Parathyroid adenoma (tissue), 2 donors: ENCODE measurements around the gene C20orf144.

ENCODE experiments used
- H2AFZ ChIP-seq: fragments of 300-600 bp; sonication (generic); one replicate; pipeline ENCODE4 v1.7.0; 2017; ENCODE audit warnings: antibody characterized with exemption, mild to moderate bottlenecking
- H3K27ac ChIP-seq: fragments of 300-600 bp; sonication (generic); one replicate; pipeline ENCODE4 v1.7.0; 2017
- H3K27me3 ChIP-seq: fragments of 300-600 bp; sonication (generic); one replicate; pipeline ENCODE4 v1.7.0; 2017; ENCODE audit warnings: low read length; ENCODE audit not compliant: control insufficient read depth, insufficient read depth
- H3K36me3 ChIP-seq: fragments of 300-600 bp; sonication (generic); one replicate; pipeline ENCODE4 v1.7.0; 2017; ENCODE audit warnings: low read length; ENCODE audit not compliant: control insufficient read depth, insufficient read depth
- H3K4me1 ChIP-seq: fragments of 300-600 bp; sonication (generic); one replicate; pipeline ENCODE4 v1.7.0; 2017; ENCODE audit warnings: control low read depth
- H3K4me2 ChIP-seq: fragments of 300-600 bp; sonication (generic); one replicate; pipeline ENCODE4 v1.7.0; 2017; ENCODE audit warnings: low read length
- H3K4me3 ChIP-seq: fragments of 300-600 bp; sonication (generic); one replicate; pipeline ENCODE4 v1.7.0; 2017; ENCODE audit warnings: low read depth, low read length
- H3K79me2 ChIP-seq: fragments of 300-600 bp; sonication (generic); one replicate; pipeline ENCODE4 v1.7.0; 2017; ENCODE audit warnings: control low read depth
- H3K9ac ChIP-seq: fragments of 300-600 bp; sonication (generic); one replicate; pipeline ENCODE4 v1.7.0; 2017; ENCODE audit warnings: mild to moderate bottlenecking
- H3K9me3 ChIP-seq: fragments of 300-600 bp; sonication (generic); one replicate; pipeline ENCODE4 v1.7.0; 2017; ENCODE audit warnings: low read length; ENCODE audit not compliant: control insufficient read depth
- TF ChIP-seq, protein P1 (sequence below): fragments of 300-600 bp; sonication (generic); IDR thresholded peaks from one replicate; pipeline ENCODE4 v1.7.0; 2017; ENCODE audit warnings: antibody characterized with exemption, mild to moderate bottlenecking
- donor health status: primary hyperparathyroidism.

C20orf144 gene

DNA sequence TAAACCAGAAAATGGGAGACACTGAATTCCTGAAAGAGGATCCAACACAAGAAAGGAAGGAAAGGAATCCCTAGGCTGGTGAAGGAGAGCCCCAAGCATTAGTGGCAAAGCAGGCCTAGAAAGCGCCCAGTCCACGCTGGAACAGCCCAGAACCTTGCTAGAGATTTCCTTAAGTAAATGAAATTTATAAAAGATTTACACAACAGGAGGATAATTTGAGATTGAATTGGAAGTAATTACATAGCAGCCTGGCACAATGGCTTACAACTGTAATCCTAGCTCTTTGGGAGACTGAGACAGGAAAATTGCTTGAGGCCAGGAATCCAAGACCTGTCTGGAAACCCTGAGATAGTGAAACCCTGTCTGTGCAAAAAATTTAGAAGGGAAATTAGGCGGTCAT, 26.8 kb upstream of the C20orf144 start:
- peaks cover 3% of the 10 kb centered on the region for H3K4me1 ChIP-seq
- H3K4me2 ChIP-seq: no peak overlapping the region
- H3K9ac ChIP-seq: no peak overlapping the region
- no peaks in the 10 kb centered on the region for H3K27me3 ChIP-seq
- no peaks in the 10 kb centered on the region for H3K79me2 ChIP-seq
- H2AFZ ChIP-seq: no peak overlapping the region
- H3K4me3 ChIP-seq: no peak overlapping the region
- H3K36me3 ChIP-seq: no peaks in the 10 kb centered on the region
- H3K9me3 ChIP-seq: no peaks in the 10 kb centered on the region
- no peak overlapping the region for H3K27ac ChIP-seq
- TF ChIP-seq, protein P1, sequence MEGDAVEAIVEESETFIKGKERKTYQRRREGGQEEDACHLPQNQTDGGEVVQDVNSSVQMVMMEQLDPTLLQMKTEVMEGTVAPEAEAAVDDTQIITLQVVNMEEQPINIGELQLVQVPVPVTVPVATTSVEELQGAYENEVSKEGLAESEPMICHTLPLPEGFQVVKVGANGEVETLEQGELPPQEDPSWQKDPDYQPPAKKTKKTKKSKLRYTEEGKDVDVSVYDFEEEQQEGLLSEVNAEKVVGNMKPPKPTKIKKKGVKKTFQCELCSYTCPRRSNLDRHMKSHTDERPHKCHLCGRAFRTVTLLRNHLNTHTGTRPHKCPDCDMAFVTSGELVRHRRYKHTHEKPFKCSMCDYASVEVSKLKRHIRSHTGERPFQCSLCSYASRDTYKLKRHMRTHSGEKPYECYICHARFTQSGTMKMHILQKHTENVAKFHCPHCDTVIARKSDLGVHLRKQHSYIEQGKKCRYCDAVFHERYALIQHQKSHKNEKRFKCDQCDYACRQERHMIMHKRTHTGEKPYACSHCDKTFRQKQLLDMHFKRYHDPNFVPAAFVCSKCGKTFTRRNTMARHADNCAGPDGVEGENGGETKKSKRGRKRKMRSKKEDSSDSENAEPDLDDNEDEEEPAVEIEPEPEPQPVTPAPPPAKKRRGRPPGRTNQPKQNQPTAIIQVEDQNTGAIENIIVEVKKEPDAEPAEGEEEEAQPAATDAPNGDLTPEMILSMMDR: no peak

DNA sequence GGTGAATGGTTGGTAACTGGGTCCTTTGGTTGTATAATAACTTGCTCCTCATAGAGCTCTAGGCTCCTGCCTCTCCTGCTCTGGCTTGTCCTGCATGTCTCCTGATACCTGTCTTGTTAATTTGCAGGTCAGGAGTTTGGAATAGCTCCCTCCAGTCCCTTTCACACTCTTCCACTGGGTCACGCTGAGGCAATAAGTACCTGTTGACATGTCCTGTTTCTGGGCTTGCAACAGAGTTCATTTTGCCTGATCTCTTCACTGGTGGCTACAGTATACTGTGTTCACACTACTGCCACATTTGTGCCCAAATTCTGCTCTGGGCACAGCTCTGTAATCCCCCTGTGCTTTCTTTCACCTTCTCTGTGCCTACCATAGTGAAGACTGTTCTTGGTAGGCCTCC, 25.4 kb upstream of the C20orf144 start:
- no peak overlapping the region for H3K4me3 ChIP-seq

DNA sequence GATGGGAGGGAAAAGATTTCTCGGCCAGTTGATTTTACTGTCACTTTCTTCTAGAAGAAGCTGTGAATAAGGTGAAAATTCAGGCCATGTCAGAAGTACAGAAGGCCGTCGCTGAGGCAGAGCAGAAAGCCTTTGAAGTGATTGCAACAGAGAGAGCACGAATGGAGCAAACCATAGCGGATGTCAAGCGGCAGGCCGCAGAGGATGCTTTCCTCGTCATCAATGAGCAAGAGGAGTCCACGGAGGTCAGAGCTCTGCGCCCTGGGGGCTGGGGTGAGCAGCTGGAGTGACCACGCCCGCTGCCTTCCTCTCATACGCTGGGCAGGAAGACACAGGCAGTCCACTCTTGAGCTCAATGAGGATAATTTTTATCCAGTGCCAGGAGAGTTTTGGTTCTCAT, 21.8 kb upstream of the C20orf144 start:
- TF ChIP-seq, protein P1: no peak
- H3K36me3 ChIP-seq: no peaks in the 10 kb centered on the region
- no peaks in the 10 kb centered on the region for H3K9me3 ChIP-seq
- H2AFZ ChIP-seq: no peak overlapping the region
- no peaks in the 10 kb centered on the region for H3K79me2 ChIP-seq
- no peak overlapping the region for H3K9ac ChIP-seq
- no peak overlapping the region for H3K4me3 ChIP-seq
- H3K4me1 ChIP-seq: peaks cover 3% of the 10 kb centered on the region
- no peak overlapping the region for H3K4me2 ChIP-seq
- no peak overlapping the region for H3K27ac ChIP-seq
- no peaks in the 10 kb centered on the region for H3K27me3 ChIP-seq

More for the DNA sequence above, 25.4 kb upstream of the C20orf144 start:
- no peaks in the 10 kb centered on the region for H3K36me3 ChIP-seq
- peaks cover 3% of the 10 kb centered on the region for H3K4me1 ChIP-seq
- no peaks in the 10 kb centered on the region for H3K9me3 ChIP-seq
- H3K4me2 ChIP-seq: no peak overlapping the region
- H3K79me2 ChIP-seq: no peaks in the 10 kb centered on the region
- H2AFZ ChIP-seq: no peak overlapping the region
- no peak overlapping the region for H3K9ac ChIP-seq
- no peaks in the 10 kb centered on the region for H3K27me3 ChIP-seq
- TF ChIP-seq, protein P1: no peak
- no peak overlapping the region for H3K27ac ChIP-seq

DNA sequence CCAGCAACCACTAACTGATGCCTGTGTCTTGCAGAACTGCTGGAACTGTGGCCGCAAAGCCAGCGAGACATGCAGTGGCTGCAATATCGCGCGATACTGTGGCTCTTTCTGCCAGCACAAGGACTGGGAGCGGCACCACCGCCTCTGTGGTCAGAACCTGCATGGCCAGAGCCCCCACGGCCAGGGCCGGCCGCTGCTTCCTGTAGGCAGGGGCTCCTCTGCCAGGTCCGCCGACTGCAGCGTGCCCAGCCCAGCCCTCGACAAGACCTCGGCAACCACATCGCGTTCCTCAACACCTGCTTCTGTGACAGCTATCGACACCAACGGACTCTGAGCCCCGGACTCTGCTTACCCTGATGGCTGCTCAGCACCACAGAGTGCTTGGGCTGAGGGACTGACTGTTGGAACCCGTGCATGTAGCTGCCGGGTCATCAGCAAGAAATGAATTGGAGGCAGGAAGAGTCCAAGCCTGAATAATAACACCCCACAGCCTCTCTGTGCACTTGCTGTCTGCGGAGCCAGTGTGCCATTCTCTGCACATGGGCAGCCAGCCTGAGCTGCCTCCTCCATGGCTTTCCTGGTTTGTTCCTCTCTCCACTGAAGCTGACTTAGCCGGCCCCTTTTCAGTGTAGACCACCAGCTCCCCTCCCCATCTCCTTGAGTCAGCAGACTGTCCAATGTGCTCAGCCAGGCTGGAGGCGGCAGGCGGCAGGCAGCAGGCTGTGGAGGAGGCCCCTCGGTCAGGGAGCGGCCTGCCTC, 17.6 kb upstream of the C20orf144 start:
- H3K4me1 ChIP-seq: no peaks in the 10 kb centered on the region
- no peaks in the 10 kb centered on the region for H3K79me2 ChIP-seq
- TF ChIP-seq, protein P1: no peak
- no peak overlapping the region for H3K9ac ChIP-seq
- H3K36me3 ChIP-seq: no peaks in the 10 kb centered on the region
- H3K27ac ChIP-seq: no peak overlapping the region
- no peak overlapping the region for H3K4me3 ChIP-seq
- peak overlapping the region; percentile 26 for H3K4me2 ChIP-seq
- H2AFZ ChIP-seq: no peak overlapping the region
- no peaks in the 10 kb centered on the region for H3K27me3 ChIP-seq
- H3K9me3 ChIP-seq: no peaks in the 10 kb centered on the region

DNA sequence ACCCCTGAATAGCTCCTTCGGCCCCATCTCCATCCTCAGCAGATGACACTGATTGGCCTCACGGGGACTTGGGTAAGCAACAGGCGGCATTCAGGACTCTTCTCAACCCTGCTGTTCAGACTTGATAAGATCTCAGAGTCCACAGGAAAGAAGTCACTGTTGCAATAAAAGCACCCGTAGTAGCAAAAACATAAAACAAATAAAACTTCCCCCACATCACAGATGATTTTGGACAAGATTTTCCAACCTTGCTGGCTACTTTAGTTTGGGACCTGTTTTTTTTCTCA, 17.1 kb upstream of the C20orf144 start:
- Histone ChIP-seq H3K9me3 (no peaks in the 10 kb centered on the region), H3K27me3 (no peaks in the 10 kb centered on the region), H3K4me3 (no peak overlapping the region), H3K9ac (no peak overlapping the region), H3K4me2 (peak overlapping the region; percentile 26), H3K79me2 (no peaks in the 10 kb centered on the region), H3K36me3 (no peaks in the 10 kb centered on the region), H3K4me1 (no peaks in the 10 kb centered on the region), H2AFZ (no peak overlapping the region), H3K27ac (no peak overlapping the region)
- TF ChIP-seq, protein P1: no peak
